ENCODE results near the gene ATAD3B.

ATAD3B gene

GRCh38 chr1:1537626-1538250 lies 66.2 kb downstream of the ATAD3B start:
- Mint-ChIP-seq H3K27me3 (no peaks in the 10 kb centered on the region), H3K9me3 (no peaks in the 10 kb centered on the region), H3K36me3 (no peaks in the 10 kb centered on the region), H3K4me1 (peaks cover 4% of the 10 kb centered on the region), H3K27ac (no peak overlapping the region), H3K4me3 (no peak overlapping the region)

- Mint-ChIP-seq H3K27ac (no peak overlapping the region), H3K36me3 (no peaks in the 10 kb centered on the region), H3K4me3 (peak overlapping the region; percentile 13), H3K27me3 (no peaks in the 10 kb centered on the region), H3K9me3 (no peaks in the 10 kb centered on the region), H3K4me1 (peaks cover 4% of the 10 kb centered on the region)
Measured at GRCh38 chr1:1538334-1538733, 66.8 kb downstream of the ATAD3B start.

- H3K36me3 Mint-ChIP-seq: no peaks in the 10 kb centered on the region
- H3K27me3 Mint-ChIP-seq: no peaks in the 10 kb centered on the region
- H3K4me3 Mint-ChIP-seq: peak overlapping the region; percentile 13
- peak overlapping the region; percentile 51 for H3K27ac Mint-ChIP-seq
- H3K9me3 Mint-ChIP-seq: no peaks in the 10 kb centered on the region
- peaks cover 4% of the 10 kb centered on the region for H3K4me1 Mint-ChIP-seq
Measured at GRCh38 chr1:1538989-1539309, 67.4 kb downstream of the ATAD3B start.

GRCh38 chr1:1539310-1540089 lies 67.9 kb downstream of the ATAD3B start:
- H3K36me3 Mint-ChIP-seq: no peaks in the 10 kb centered on the region
- no peaks in the 10 kb centered on the region for H3K27me3 Mint-ChIP-seq
- no peaks in the 10 kb centered on the region for H3K9me3 Mint-ChIP-seq
- H3K4me3 Mint-ChIP-seq: peak overlapping the region; percentile 15
- H3K27ac Mint-ChIP-seq: no peak overlapping the region
- peaks cover 4% of the 10 kb centered on the region for H3K4me1 Mint-ChIP-seq

GRCh38 chr1:1540090-1540817 lies 68.7 kb downstream of the ATAD3B start, which contains the start of gene TMEM240:
Gene TMEM240 (minus strand): TSS chr1:1540624. CDS start chr1:1540346, 278 bp downstream.
- Mint-ChIP-seq H3K9me3 (no peaks in the 10 kb centered on the region), H3K4me3 (peak within 1 kb of the TSS; percentile 42), H3K36me3 (no peaks in the 10 kb centered on the region), H3K27ac (no peak within 1 kb of the TSS), H3K27me3 (no peaks in the 10 kb centered on the region), H3K4me1 (peaks cover 4% of the 10 kb centered on the region)

GRCh38 chr1:1540818-1541628 lies 69.5 kb downstream of the ATAD3B start:
- Mint-ChIP-seq H3K27me3 (no peaks in the 10 kb centered on the region), H3K9me3 (no peaks in the 10 kb centered on the region), H3K4me1 (peaks cover 4% of the 10 kb centered on the region), H3K36me3 (no peaks in the 10 kb centered on the region), H3K4me3 (peak overlapping the region; percentile 42), H3K27ac (no peak overlapping the region)

- Mint-ChIP-seq H3K4me1 (peaks cover 4% of the 10 kb centered on the region), H3K4me3 (peak overlapping the region; percentile 52), H3K27ac (peak overlapping the region; percentile 23), H3K27me3 (no peaks in the 10 kb centered on the region), H3K36me3 (no peaks in the 10 kb centered on the region), H3K9me3 (no peaks in the 10 kb centered on the region)
Measured at GRCh38 chr1:1541956-1542765, 70.6 kb downstream of the ATAD3B start.

GRCh38 chr1:1542766-1543705 lies 71.5 kb downstream of the ATAD3B start:
- no peak overlapping the region for H3K27ac Mint-ChIP-seq
- no peak overlapping the region for H3K4me3 Mint-ChIP-seq
- no peaks in the 10 kb centered on the region for H3K9me3 Mint-ChIP-seq
- H3K4me1 Mint-ChIP-seq: peaks cover 7% of the 10 kb centered on the region
- no peaks in the 10 kb centered on the region for H3K27me3 Mint-ChIP-seq
- no peaks in the 10 kb centered on the region for H3K36me3 Mint-ChIP-seq

- no peaks in the 10 kb centered on the region for H3K27me3 Mint-ChIP-seq
- H3K9me3 Mint-ChIP-seq: no peaks in the 10 kb centered on the region
Measured at GRCh38 chr1:1543706-1544099, 72.1 kb downstream of the ATAD3B start.

GRCh38 chr1:1544544-1544943 lies 73.0 kb downstream of the ATAD3B start:
- Mint-ChIP-seq H3K36me3 (no peaks in the 10 kb centered on the region), H3K4me3 (no peak overlapping the region)

More at GRCh38 chr1:1543706-1544099, 72.1 kb downstream of the ATAD3B start:
- H3K4me3 Mint-ChIP-seq: no peak overlapping the region
- H3K27ac Mint-ChIP-seq: no peak overlapping the region
- no peaks in the 10 kb centered on the region for H3K36me3 Mint-ChIP-seq
- peaks cover 7% of the 10 kb centered on the region for H3K4me1 Mint-ChIP-seq

More at GRCh38 chr1:1544544-1544943, 73.0 kb downstream of the ATAD3B start:
- no peaks in the 10 kb centered on the region for H3K9me3 Mint-ChIP-seq
- no peak overlapping the region for H3K27ac Mint-ChIP-seq
- no peaks in the 10 kb centered on the region for H3K27me3 Mint-ChIP-seq
- H3K4me1 Mint-ChIP-seq: peaks cover 7% of the 10 kb centered on the region

All from activated naive CD4-positive, alpha-beta T cell treated with anti-CD3 and anti-CD28 coated beads, Interleukin-2, amount 50 U/mL, for 24 hours (primary cell).